Measurements from ENCODE around the gene CTSS.

The CTSS gene

DNA sequence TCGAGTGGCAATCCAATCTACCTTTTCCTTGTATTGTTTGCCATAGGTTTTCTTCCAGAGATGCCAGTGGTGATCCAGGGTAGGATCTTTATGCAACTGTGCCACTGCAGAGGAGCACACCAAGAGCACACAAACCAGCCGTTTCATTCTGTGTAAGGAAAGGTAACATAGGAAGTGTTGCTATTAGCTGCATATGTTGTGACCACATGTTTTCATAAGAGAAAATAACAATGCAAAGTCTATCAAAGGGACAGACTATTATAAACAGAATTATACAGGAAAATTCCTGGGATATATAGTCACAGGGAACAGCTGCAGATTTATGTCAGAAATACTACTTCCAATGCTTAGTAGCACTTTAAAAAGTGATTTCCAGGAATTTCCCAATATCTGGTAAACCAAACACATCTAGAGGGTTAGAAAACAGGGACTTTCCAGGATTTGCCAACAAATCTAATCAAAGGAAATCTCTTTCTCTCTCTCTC, 919 bp downstream of the CTSS start:
- H3K4me1 ChIP-seq: peaks cover 14 to 57% (median 20%) of the 10 kb centered on the region in 10 experiments; a peak in 19 of 20 replicates
- H3K27ac ChIP-seq: peak overlapping the region in 10 of 11 experiments; percentile 77 to 98 (median 90); a peak in 19 of 22 replicates
- H3K36me3 ChIP-seq: peaks cover 8 to 39% (median 27%) of the 10 kb centered on the region in 11 experiments; a peak in 21 of 22 replicates
- no peaks in the 10 kb centered on the region for H3K27me3 ChIP-seq
- peaks cover 0 to 32% (median 0%) of the 10 kb centered on the region in 11 experiments; a peak in 3 of 22 replicates for H4K20me1 ChIP-seq
- peak overlapping the region; percentile 55 to 72 (median 66) for H3K4me3 ChIP-seq
- TF ChIP-seq Cebpa-rat (IDR thresholded peaks at IDR 0.05): no peak
- peaks cover 12 to 30% (median 22%) of the 10 kb centered on the region in 11 experiments; a peak in 21 of 22 replicates for H3K9me3 ChIP-seq (replicated peaks in 1 of 11)
- peak overlapping the region; percentile 73 to 93 (median 86) for H3K9ac ChIP-seq
- peak overlapping the region; percentile 56 to 98 (median 85) for H3K4me2 ChIP-seq

DNA sequence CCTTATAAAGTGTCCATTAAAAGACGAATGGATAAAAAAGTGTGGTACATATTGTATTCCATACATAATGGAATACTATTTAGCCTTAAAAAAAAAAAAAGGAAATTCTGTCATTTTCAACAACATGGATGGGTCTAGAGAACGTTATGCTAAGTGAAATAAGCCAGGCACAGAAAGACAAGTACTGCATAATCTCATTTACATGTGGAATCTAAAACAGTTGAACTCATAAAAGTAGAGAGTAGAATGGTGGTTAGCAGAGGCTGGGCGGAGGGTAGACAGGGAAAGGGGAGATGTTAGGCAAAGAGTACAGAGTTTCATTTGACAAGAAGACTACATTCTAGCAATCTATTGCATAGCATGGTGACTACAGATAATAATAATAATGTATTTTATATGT, 2.6 kb downstream of the CTSS start:
- peak overlapping the region in 4 of 10 experiments; percentile 9 to 72 (median 42); a peak in 6 of 20 replicates for H3K4me3 ChIP-seq
- H3K27ac ChIP-seq: no peak overlapping the region
- H3K9me3 ChIP-seq (replicated peaks in 1 of 11): peaks cover 12 to 30% (median 22%) of the 10 kb centered on the region in 11 experiments; a peak in 21 of 22 replicates
- H3K4me2 ChIP-seq: peak overlapping the region in 4 of 11 experiments; percentile 39 to 98 (median 92); a peak in 8 of 22 replicates
- H3K4me1 ChIP-seq: peaks cover 14 to 59% (median 20%) of the 10 kb centered on the region in 10 experiments; a peak in 19 of 20 replicates
- H3K9ac ChIP-seq: no peak overlapping the region
- no peak for TF ChIP-seq Cebpa-rat (IDR thresholded peaks at IDR 0.05)
- H3K36me3 ChIP-seq: peaks cover 9 to 56% (median 42%) of the 10 kb centered on the region in 11 experiments; a peak in 21 of 22 replicates
- no peaks in the 10 kb centered on the region for H3K27me3 ChIP-seq
- peaks cover 0 to 49% (median 0%) of the 10 kb centered on the region in 11 experiments; a peak in 3 of 22 replicates for H4K20me1 ChIP-seq

GRCh38 chr1:150762552-150762951, 3.0 kb downstream of the CTSS start:
- Histone ChIP-seq H3K27ac (no peak overlapping the region), H3K36me3 (peaks cover 9 to 60% (median 47%) of the 10 kb centered on the region in 11 experiments; a peak in 21 of 22 replicates), H4K20me1 (peaks cover 0 to 53% (median 0%) of the 10 kb centered on the region in 11 experiments; a peak in 3 of 22 replicates), H3K4me2 (peak overlapping the region in 4 of 11 experiments; percentile 39 to 98 (median 92); a peak in 7 of 22 replicates), H3K9ac (no peak overlapping the region), H3K9me3 (replicated peaks in 1 of 11) (peaks cover 12 to 30% (median 22%) of the 10 kb centered on the region in 11 experiments; a peak in 21 of 22 replicates), H3K4me1 (peaks cover 14 to 59% (median 20%) of the 10 kb centered on the region in 10 experiments; a peak in 19 of 20 replicates), H3K4me3 (peak overlapping the region in 4 of 10 experiments; percentile 9 to 72 (median 42); a peak in 5 of 20 replicates), H3K27me3 (no peaks in the 10 kb centered on the region)
- no peak for TF ChIP-seq Cebpa-rat (IDR thresholded peaks at IDR 0.05)

- Histone ChIP-seq H3K27me3 (no peaks in the 10 kb centered on the region), H3K9ac (no peak overlapping the region), H3K4me2 (peak overlapping the region in 3 of 11 experiments; percentile 87 to 98 (median 98); a peak in 4 of 22 replicates), H3K4me1 (peaks cover 14 to 59% (median 20%) of the 10 kb centered on the region in 10 experiments; a peak in 19 of 20 replicates), H3K9me3 (replicated peaks in 1 of 11) (peaks cover 12 to 30% (median 22%) of the 10 kb centered on the region in 11 experiments; a peak in 21 of 22 replicates), H4K20me1 (peaks cover 0 to 61% (median 0%) of the 10 kb centered on the region in 11 experiments; a peak in 3 of 22 replicates), H3K36me3 (peaks cover 14 to 68% (median 54%) of the 10 kb centered on the region in 11 experiments), H3K4me3 (peak overlapping the region in 2 of 10 experiments; percentile 66 to 72; a peak in 4 of 20 replicates), H3K27ac (no peak overlapping the region)
- no peak for TF ChIP-seq Cebpa-rat (IDR thresholded peaks at IDR 0.05)
Measured at GRCh38 chr1:150761801-150762200, 3.8 kb downstream of the CTSS start.

- peaks cover 7 to 48% (median 15%) of the 10 kb centered on the region in 10 experiments; a peak in 18 of 20 replicates for H3K4me1 ChIP-seq
- peaks cover 12 to 30% (median 22%) of the 10 kb centered on the region in 11 experiments; a peak in 21 of 22 replicates for H3K9me3 ChIP-seq (replicated peaks in 1 of 11)
- TF ChIP-seq Cebpa-rat (IDR thresholded peaks at IDR 0.05): no peak
- peak overlapping the region in 2 of 11 experiments; percentile 64 to 68; a peak in 4 of 22 replicates for H3K4me2 ChIP-seq
- H3K36me3 ChIP-seq: peaks cover 17 to 86% (median 71%) of the 10 kb centered on the region in 11 experiments
- H3K27ac ChIP-seq: no peak overlapping the region
- no peak overlapping the region for H3K9ac ChIP-seq
- H3K4me3 ChIP-seq: no peak overlapping the region
- no peaks in the 10 kb centered on the region for H3K27me3 ChIP-seq
- peaks cover 0 to 79% (median 0%) of the 10 kb centered on the region in 11 experiments; a peak in 3 of 22 replicates for H4K20me1 ChIP-seq
Measured at GRCh38 chr1:150760013-150760412, 5.6 kb downstream of the CTSS start.

DNA sequence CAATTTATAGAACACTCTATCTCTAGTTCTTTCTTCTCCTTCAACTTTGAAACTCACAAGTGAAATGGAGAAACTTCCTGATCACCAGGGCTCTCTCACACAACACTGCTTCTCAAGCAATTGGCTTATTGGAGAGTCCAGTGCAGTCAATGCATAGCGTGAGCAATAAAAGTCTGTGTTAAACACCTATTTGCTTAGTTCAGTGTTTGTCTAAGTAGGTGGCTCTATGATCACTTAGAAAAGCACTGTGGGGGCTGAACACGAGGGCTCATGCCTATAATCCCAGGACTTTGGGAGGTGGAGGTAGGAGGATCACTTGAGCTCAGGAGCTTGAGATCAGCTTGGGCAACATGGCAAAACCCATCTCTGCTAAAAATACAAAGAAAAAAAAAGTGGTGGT, 12.2 kb downstream of the CTSS start:
- Histone ChIP-seq H4K20me1 (peaks cover 0 to 82% (median 0%) of the 10 kb centered on the region in 11 experiments; a peak in 4 of 22 replicates), H3K4me1 (no peaks in the 10 kb centered on the region), H3K27ac (no peak overlapping the region), H3K4me2 (no peak overlapping the region), H3K4me3 (no peak overlapping the region), H3K36me3 (peaks cover 31 to 99% (median 95%) of the 10 kb centered on the region in 11 experiments), H3K9me3 (replicated peaks in 1 of 11) (no peaks in the 10 kb centered on the region), H3K27me3 (no peaks in the 10 kb centered on the region), H3K9ac (no peak overlapping the region)
- TF ChIP-seq Cebpa-rat (IDR thresholded peaks at IDR 0.05): no peak

GRCh38 chr1:150751443-150751842, 14.1 kb downstream of the CTSS start:
- H3K4me2 ChIP-seq: no peak overlapping the region

DNA sequence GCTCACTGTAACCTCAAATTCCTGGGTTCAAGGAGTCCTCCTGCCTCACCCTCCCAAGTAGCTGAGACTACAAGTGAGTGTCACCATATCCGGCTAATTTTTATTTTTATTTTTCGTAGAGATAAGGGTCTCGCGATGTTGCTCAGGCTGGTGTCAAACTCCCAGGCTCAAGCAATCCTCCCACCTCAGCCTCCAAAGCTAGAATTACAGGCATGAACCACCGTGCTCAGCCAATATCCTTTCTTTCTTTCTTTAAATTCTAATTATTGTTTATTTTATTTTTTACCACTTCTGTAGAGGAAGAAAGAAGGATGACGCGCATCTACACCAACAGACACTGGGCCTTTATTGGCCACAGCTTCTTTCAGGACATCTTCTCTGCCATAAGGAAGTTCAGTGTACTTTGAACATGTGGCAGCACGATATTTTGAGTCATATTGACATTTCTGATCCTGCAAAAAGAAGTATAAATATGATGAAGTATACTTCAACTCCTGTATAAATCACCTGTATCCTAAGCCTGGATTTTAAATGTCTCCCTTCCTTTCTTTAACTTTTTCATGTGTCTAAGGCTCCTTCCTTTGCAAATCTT, 15.8 kb downstream of the CTSS start:
- Histone ChIP-seq H3K4me1 (no peaks in the 10 kb centered on the region), H3K9ac (no peak overlapping the region), H4K20me1 (peaks cover 0 to 63% (median 0%) of the 10 kb centered on the region in 11 experiments; a peak in 3 of 22 replicates), H3K4me2 (no peak overlapping the region), H3K27ac (no peak overlapping the region), H3K4me3 (no peak overlapping the region), H3K27me3 (no peaks in the 10 kb centered on the region), H3K9me3 (replicated peaks in 1 of 11) (peaks cover 0 to 8% (median 0%) of the 10 kb centered on the region in 11 experiments; a peak in 5 of 22 replicates), H3K36me3 (peaks cover 36 to 99% (median 96%) of the 10 kb centered on the region in 11 experiments)
- no peak for TF ChIP-seq Cebpa-rat (IDR thresholded peaks at IDR 0.05)

More at GRCh38 chr1:150751443-150751842, 14.1 kb downstream of the CTSS start:
- H3K27ac ChIP-seq: no peak overlapping the region
- no peak overlapping the region for H3K9ac ChIP-seq
- H4K20me1 ChIP-seq: peaks cover 0 to 74% (median 0%) of the 10 kb centered on the region in 11 experiments; a peak in 3 of 22 replicates
- peaks cover 31 to 99% (median 96%) of the 10 kb centered on the region in 11 experiments for H3K36me3 ChIP-seq
- H3K9me3 ChIP-seq (replicated peaks in 1 of 11): no peaks in the 10 kb centered on the region
- no peak overlapping the region for H3K4me3 ChIP-seq
- TF ChIP-seq Cebpa-rat (IDR thresholded peaks at IDR 0.05): no peak
- H3K4me1 ChIP-seq: no peaks in the 10 kb centered on the region
- no peaks in the 10 kb centered on the region for H3K27me3 ChIP-seq
